Mucosa of gallbladder (tissue), 1 donor: Measurements from ENCODE around the gene CDKN2AIPNL. TPM values are rescaled to one million over a fixed set of nuclear protein-coding genes. Genes with fewer than 3 reads are reported as not detected.
A peak's percentile ranks its signal among the peaks of the same experiment; 100 is the strongest.
"Not testable (repeated sequence)": the region's sequence is repeated elsewhere in the genome, so short reads cannot be mapped to it uniquely, and the experiment has no call there.

Experiments
- DNase-seq: peaks from one replicate; pipeline ENCODE4 v3.0.0-alpha.2; 2020; ENCODE audit warnings: low spot score
- total RNA-seq: library from RNA; stranded (reverse); gene quantifications from one replicate; pipeline ENCODE4 v1.2.1, GENCODE V29; 2021
- donor health status: DM: no; HTN: no; CAD: no.

Gene CDKN2AIPNL
- total RNA-seq, 1 donor from 2014 or later, result 18.0 TPM

GRCh38 chr5:134437847-134438581 lies 26.3 kb upstream of the CDKN2AIPNL start:
- no peak for DNase-seq

- DNase-seq, result no peak
These were observed 25.7 kb upstream of the CDKN2AIPNL start for GRCh38 chr5:134437340-134437846.

- peak; percentile 75 for DNase-seq
These were observed 25.1 kb upstream of the CDKN2AIPNL start for GRCh38 chr5:134436523-134437339.

- no peak for DNase-seq
These were observed 23.9 kb upstream of the CDKN2AIPNL start for GRCh38 chr5:134435560-134435959.

GRCh38 chr5:134432677-134433359 lies 21.1 kb upstream of the CDKN2AIPNL start:
- DNase-seq, result no peak

- DNase-seq, result no peak
These were observed 20.5 kb upstream of the CDKN2AIPNL start for GRCh38 chr5:134432174-134432573.

- no peak for DNase-seq
These were observed 18.4 kb upstream of the CDKN2AIPNL start for GRCh38 chr5:134430001-134430569.

GRCh38 chr5:134427540-134428041 lies 15.9 kb upstream of the CDKN2AIPNL start:
- DNase-seq, result no peak

GRCh38 chr5:134426361-134426760 lies 14.7 kb upstream of the CDKN2AIPNL start:
- DNase-seq, result no peak

- no peak for DNase-seq
These were observed 11.7 kb upstream of the CDKN2AIPNL start for GRCh38 chr5:134423376-134423775.

GRCh38 chr5:134422791-134423365 lies 11.2 kb upstream of the CDKN2AIPNL start:
- DNase-seq, result no peak

GRCh38 chr5:134421038-134421437 lies 9.4 kb upstream of the CDKN2AIPNL start:
- not testable (repeated sequence) for DNase-seq

- DNase-seq, result no peak
These were observed 8.7 kb upstream of the CDKN2AIPNL start for GRCh38 chr5:134420343-134420742.

GRCh38 chr5:134418958-134419357 lies 7.3 kb upstream of the CDKN2AIPNL start:
- DNase-seq, result no peak

GRCh38 chr5:134417707-134418106 lies 6.0 kb upstream of the CDKN2AIPNL start:
- DNase-seq, result no peak

GRCh38 chr5:134413046-134413445 lies 1.4 kb upstream of the CDKN2AIPNL start:
- no peak for DNase-seq

GRCh38 chr5:134411228-134411545 lies 494 bp downstream of the CDKN2AIPNL start:
- no peak for DNase-seq

GRCh38 chr5:134410822-134411221 lies 859 bp downstream of the CDKN2AIPNL start:
- no peak for DNase-seq

GRCh38 chr5:134409321-134409720 lies 2.4 kb downstream of the CDKN2AIPNL start:
- DNase-seq, result no peak

GRCh38 chr5:134406390-134406789 lies 5.3 kb downstream of the CDKN2AIPNL start:
- DNase-seq, result no peak

GRCh38 chr5:134403951-134404350 lies 7.7 kb downstream of the CDKN2AIPNL start:
- no peak for DNase-seq
